Inflammatory macrophage treated with lipopolysaccharide for 4 hours (primary cell): ENCODE measurements around the gene TIMM50.

Experiments
- DNase-seq: peaks from one replicate; pipeline ENCODE4 v3.0.0-alpha.2; 2020

Gene TIMM50

GRCh38 chr19:39539165-39539517 lies 58.5 kb downstream of the TIMM50 start:
- no peak for DNase-seq

- DNase-seq = peak; percentile 97
These were observed 59.1 kb downstream of the TIMM50 start, which contains the start of gene EID2 for GRCh38 chr19:39539518-39540332. TSS of gene EID2 (minus strand) at chr19:39540161. CDS start at chr19:39540079, 82 bp downstream.

GRCh38 chr19:39540333-39540673 lies 59.7 kb downstream of the TIMM50 start:
- no peak for DNase-seq
